KOPT-K1 (cell line): ENCODE measurements around the gene SPI1.

Experiments
- H3K27ac ChIP-seq: fragments of 200-600 bp; sonication (generic); 2 replicates; pipeline ENCODE4 v1.5.1; 2016; ENCODE audit warnings: antibody characterized with exemption, mild to moderate bottlenecking, low read depth, low read length; ENCODE audit not compliant: poor library complexity, severe bottlenecking
- H3K36me3 ChIP-seq: fragments of 200-600 bp; sonication (generic); 2 replicates; pipeline ENCODE4 v1.5.1; 2017; ENCODE audit warnings: antibody characterized with exemption, mild to moderate bottlenecking, low read length, moderate library complexity; ENCODE audit not compliant: insufficient read depth
- H3K9me3 ChIP-seq: fragments of 200-600 bp; sonication (generic); 2 replicates; pipeline ENCODE4 v1.5.1; 2017; ENCODE audit warnings: antibody characterized with exemption, low read length, mild to moderate bottlenecking; ENCODE audit not compliant: insufficient read depth, poor library complexity, severe bottlenecking

SPI1 gene

DNA sequence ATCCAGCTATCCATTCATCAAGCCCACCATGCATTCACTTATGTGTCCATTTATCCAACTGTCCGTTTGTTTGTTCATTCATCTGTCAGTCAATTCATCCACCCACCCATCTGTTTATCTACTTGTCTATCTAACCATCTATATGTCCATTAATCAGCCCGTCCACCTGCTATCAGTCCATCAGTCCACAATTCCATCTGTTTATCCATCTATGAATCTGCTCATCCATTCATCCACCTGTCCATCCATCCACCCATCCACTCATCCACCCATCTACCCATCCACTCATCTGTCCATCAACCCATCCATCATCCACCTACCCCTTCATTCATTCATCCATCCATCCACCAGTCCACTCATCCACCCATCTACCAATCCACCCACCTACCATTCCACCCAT lies 970 bp upstream of the SPI1 start:
- no peaks in the 10 kb centered on the region for H3K36me3 ChIP-seq
- H3K27ac ChIP-seq, result no peak overlapping the region
- no peaks in the 10 kb centered on the region for H3K9me3 ChIP-seq

DNA sequence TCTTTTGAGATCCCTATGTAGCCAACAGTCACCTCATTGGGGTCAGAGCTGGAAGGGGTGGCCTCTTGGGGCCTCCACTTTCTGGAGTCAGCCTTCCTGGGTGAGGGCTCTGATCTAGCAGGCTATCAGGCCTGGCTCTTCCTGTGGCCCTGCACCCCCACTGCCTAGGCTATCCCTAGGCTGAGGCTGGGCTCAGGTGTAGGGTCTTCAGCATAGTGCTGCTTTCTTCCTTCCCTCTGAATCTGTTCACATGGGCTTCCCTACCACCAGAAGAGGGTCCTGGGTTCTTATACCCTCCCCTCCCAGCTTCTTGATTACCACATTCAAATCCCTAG lies 456 bp upstream of the SPI1 start:
- Histone ChIP-seq H3K9me3 (no peaks in the 10 kb centered on the region), H3K27ac (no peak overlapping the region), H3K36me3 (no peaks in the 10 kb centered on the region)

DNA sequence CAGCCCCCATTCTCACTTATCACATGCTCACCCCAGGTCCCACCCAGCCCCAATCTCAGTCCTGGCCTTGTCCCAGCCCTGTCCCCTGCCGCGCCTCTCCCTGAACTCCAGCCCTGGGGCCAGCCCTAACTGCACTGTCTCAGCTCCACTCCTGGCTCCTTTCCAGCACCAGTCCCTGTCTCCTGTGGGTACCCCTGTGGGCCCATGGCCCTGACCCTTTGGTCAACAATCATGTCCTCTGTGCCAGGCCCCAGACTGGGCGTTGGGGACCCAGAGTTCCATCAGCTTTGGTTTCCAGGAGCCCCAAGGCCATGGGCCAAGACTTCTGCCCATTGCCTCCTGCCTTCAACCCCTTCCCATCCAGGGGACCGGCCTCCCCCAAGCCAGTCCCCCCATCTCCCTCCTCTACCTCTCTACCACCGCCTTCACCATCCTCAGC lies 757 bp downstream of the SPI1 start:
- H3K9me3 ChIP-seq, result no peaks in the 10 kb centered on the region
- no peak overlapping the region for H3K27ac ChIP-seq
- no peaks in the 10 kb centered on the region for H3K36me3 ChIP-seq

DNA sequence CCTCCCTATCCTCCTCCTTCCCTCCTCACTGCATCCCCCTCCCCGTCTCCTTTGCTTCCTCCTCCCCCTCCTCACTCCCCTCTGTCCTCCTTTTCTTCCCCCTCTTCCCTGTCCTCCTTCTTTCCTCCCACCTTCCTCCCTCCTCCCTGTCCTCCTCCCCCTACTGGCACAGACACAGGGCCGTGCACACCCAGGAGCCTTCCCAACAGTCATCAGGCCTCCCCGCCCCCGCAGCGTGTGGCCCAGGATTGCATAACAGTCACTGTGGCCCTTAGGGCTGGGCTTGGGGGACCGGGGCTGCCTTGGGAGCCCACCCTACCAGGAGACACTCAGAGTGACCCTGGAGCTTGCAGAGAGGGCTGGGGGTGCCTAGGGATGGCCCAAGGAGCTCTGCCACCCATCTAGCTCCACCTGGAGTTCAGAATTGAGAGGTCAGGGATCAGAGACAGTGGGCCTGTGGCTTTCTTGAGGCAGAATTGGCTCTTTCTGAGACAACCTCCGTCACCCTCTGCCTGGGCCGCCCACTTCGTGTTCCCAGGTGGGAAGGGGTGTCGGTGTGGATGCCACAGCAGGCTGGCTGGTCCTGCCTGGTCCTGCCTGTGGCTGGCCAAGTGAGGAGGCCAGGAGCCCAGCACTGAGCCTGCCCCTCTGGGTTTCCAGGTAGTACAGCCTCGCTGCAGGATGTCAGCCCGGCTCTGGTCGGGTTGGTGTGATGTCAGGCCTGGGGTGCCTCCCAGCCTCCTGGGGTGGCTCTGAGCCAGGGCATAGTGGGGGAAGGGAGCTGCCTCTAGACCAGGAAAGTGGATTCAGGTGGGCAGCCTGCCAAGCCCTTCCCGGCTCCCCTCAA lies 1.6 kb downstream of the SPI1 start:
- Histone ChIP-seq H3K36me3 (no peaks in the 10 kb centered on the region), H3K27ac (no peak overlapping the region), H3K9me3 (no peaks in the 10 kb centered on the region)

DNA sequence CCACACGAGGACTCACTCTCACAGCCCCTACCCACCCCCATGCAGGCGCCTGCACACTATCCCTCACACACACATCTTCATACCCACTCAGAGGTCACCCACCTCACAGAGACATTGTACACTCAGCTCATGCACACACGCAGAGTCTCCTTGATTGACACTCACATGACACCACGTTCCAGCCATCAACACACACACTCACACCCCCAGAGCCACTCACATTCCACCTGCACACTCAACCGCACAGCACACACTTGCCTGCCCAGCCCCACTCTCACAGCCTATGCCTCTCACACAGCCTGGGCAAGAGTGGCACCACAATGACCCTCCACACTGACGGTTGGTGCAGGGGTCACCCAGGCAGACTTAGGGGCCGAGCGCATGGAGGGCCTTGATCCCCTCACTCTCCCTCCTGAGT lies 2.2 kb downstream of the SPI1 start:
- no peaks in the 10 kb centered on the region for H3K36me3 ChIP-seq
- no peaks in the 10 kb centered on the region for H3K9me3 ChIP-seq

DNA sequence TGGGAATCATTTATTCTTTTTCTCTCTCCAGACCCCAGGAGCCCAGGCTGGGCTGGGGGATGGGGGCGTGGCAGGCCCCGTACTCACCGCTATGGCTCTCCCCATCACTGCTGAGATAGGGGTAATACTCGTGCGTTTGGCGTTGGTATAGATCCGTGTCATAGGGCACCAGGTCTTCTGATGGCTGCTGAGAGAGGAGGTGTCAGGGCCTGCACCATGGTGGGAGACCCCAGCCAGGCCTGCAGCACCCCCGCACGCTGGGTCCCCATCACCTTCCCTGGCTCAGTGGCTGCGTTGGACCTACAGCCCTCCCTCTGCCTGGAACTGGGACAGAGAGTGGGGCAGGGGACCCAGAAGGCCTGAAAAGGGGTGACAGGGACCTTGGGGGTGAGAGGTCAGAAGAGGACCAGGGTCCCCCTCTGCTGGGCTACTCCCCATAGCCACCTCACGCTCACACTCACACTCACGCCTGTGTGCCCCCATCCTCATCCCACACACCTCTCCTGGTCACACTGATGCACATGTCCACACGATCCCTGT lies 2.7 kb downstream of the SPI1 start:
- Histone ChIP-seq H3K27ac (no peak overlapping the region), H3K9me3 (no peaks in the 10 kb centered on the region), H3K36me3 (no peaks in the 10 kb centered on the region)

More for the DNA sequence above, 2.2 kb downstream of the SPI1 start:
- H3K27ac ChIP-seq, result no peak overlapping the region

DNA sequence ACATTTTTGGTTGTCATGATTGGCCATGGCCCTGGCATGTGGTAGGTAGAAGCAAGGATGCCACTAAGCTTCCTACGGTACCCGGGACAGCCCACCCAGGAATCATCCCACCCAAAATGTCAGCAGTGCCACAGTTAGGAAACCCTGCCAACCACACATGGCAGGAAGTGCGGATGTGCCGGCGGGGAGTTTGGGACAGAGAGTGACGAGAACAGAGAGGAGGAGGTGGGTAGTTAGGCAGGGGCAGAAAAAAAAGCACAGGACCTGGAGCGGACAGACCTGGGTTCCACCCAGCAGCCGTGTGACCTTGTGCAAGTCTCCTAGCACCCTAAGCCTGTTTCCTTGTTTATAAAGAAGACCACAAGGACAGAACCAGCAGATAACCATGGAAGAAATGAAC lies 3.3 kb downstream of the SPI1 start:
- H3K9me3 ChIP-seq, result no peaks in the 10 kb centered on the region
- no peaks in the 10 kb centered on the region for H3K36me3 ChIP-seq
- H3K27ac ChIP-seq, result no peak overlapping the region

DNA sequence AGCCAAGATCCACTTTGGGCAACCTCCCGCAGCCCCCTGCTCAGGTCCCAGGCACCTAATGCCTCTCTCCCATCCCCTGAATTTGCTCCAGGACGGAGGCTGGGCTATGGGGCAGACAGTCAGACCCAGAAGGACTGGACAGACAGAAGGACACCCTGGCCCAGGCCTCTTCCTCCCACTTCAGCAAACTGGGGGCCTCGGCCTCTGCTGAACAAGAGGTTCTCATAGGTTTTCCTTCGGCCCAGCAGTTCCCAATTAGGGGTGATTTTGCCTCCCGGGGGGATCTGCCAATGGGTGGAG lies 3.7 kb downstream of the SPI1 start:
- H3K9me3 ChIP-seq, result no peaks in the 10 kb centered on the region
- no peaks in the 10 kb centered on the region for H3K36me3 ChIP-seq
- no peak overlapping the region for H3K27ac ChIP-seq

DNA sequence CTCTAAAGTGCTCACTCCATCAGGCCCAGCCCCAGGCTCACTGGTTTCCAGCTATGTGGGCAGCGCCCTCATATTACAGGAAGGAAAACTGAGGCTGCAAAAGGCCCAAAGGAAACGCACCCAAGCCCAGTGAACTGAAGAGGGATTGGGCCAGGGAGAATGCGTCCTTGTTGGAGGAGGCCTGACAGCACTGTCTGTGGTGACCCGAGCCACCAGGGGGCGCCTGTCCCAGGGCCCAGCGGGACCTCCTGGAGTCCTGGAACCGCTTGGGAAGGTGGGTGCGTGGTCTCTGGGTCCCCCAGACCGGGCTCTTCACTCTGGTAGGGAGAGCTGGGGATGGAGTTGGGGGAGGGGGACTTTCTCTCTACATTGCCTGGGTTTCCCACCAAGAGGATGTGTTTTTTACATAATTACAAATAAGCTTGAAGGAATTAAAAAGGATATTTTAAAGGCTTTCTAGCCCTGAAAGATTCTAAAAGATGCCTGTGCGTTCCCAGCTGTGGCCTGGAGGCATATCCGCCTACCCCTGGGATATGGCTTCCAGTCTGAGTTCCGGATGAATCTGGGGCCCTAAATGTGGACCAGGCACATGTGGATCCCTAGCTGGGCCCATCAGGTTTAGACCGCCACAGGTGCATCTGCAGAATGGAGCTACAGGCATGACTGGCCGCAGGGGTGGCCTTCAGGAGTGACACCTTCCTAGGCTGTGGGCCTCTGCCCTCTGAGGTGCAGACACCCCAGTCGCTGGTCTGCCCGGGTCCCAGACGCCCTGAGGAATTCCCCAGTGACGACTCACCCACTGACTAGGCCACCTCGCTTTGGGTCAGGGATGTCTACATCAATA lies 4.2 kb downstream of the SPI1 start:
- H3K27ac ChIP-seq, result no peak overlapping the region
- no peaks in the 10 kb centered on the region for H3K36me3 ChIP-seq
- no peaks in the 10 kb centered on the region for H3K9me3 ChIP-seq

DNA sequence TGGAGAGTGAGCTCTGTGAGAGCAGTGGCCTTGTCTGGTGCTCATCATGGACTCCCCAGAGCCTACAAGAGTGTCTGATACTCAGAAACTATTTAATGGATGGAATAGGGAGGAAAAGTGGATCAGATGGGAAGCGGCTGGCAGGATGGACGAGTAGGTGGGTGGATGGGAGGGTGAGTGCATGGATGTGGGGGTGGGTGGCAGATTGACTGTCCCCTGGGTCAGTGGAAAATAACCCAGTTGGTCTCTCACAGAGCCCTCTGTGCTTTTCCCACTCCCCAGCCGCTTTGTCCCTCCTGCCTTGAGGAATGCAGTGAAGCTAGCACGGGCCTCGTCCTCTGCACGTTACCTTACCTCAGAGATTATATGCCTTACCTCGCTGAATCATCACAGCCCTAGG lies 5.9 kb downstream of the SPI1 start:
- Histone ChIP-seq H3K9me3 (no peaks in the 10 kb centered on the region), H3K27ac (no peak overlapping the region), H3K36me3 (no peaks in the 10 kb centered on the region)

DNA sequence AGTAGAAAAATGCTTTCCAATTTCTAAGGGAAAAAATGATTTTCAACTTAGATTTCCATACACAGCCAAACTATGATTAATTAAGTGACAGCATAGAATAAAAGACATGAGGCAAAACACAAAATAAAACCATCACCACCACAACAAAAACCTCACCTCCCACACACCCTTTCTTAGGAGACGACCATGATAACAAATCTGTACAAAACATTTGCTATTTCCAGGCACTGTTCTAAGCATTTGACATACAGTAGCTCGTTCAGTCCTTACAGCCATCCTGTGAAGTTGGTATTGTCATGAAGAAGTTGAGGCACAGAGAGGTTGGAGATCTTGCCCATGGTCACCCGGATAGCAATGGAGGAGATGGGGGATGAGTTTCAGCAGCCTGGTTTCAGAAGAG lies 8.7 kb downstream of the SPI1 start:
- H3K27ac ChIP-seq, result no peak overlapping the region
- H3K36me3 ChIP-seq, result no peaks in the 10 kb centered on the region
- no peaks in the 10 kb centered on the region for H3K9me3 ChIP-seq

DNA sequence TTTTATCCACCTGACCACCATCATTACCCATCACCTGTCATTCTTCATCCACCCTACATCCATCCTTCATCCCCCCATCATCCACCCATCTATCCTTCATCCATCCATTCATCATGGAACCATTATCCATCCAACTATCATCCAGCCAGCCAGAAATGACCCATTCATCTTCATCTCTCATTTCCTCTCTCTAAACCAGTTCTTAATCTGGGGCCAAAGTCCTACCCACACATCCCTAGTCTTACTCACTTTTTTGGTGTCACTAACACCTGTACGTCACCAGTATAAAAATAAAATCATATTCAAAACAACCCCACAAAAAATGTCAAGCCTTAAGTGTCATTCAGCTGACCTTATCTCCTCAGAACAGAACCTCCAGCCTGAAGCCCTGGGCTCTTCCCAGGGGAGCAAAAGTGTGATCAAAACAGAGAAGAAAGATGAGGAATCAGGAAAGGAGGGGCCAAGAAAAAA lies 12.3 kb downstream of the SPI1 start:
- Histone ChIP-seq H3K36me3 (no peaks in the 10 kb centered on the region), H3K9me3 (no peaks in the 10 kb centered on the region)

DNA sequence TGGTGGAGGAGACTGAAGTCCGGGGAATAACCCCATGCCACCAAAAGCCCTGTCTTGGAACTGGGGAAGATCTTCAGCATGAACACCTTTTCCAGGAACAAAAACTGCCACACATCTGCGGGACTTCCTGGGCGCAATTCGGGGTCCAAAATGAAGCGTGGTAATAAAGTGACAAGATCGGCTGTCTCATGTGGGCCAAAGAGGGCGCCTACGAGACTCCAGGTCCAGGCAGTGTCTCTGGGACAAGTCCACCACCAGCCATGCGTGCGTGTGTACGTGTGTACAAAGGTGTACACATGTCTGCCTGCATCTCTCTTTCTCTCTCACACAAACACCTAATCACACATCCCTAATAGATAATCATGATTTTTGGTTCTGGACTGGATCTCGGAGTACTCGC lies 16.9 kb downstream of the SPI1 start:
- peak overlapping the region; percentile 55 for H3K27ac ChIP-seq
- peaks cover 9% of the 10 kb centered on the region for H3K9me3 ChIP-seq
- H3K36me3 ChIP-seq, result no peaks in the 10 kb centered on the region

More for the DNA sequence above, 12.3 kb downstream of the SPI1 start:
- no peak overlapping the region for H3K27ac ChIP-seq

DNA sequence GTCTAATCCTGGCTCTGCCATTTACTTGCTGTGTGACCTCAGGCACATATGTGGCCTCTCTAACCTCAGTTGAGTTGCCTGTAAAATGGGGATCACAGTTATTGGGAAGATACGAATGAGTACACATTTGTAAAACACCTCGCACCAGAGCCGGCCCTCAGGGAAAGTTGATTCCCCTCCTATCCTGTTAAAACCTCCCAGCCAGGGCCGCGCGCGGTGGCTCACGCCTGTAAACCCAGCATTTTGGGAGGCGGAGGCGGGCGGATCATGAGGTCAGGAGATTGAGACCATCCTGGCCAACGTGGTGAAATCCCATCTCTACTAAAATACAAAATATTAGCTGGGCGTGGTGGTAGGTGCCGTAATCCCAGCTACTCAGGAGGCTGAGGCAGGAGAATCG lies 18.0 kb downstream of the SPI1 start:
- H3K9me3 ChIP-seq, result peaks cover 9% of the 10 kb centered on the region
- no peaks in the 10 kb centered on the region for H3K36me3 ChIP-seq
- peak overlapping the region; percentile 82 for H3K27ac ChIP-seq

DNA sequence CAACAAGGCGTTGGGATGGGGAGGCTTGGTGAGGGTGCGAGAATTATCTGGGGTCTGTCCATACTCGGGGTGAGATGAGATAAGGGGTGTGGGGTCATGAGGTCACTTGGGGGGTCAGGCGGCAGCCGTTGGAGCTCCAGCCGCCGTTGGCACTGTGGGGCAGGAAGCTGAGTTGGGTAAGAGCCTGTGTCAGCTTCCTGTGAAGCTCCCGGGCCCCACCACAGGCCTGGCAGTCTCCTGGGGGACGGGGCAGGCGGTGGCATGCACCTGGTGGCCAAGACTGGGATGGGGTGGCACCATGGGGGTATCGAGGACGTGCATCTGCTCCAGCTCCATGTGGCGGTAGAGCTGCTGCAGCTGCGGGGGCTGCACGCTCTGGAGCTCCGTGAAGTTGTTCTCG lies 18.8 kb downstream of the SPI1 start:
- Histone ChIP-seq H3K9me3 (peaks cover 9% of the 10 kb centered on the region), H3K36me3 (no peaks in the 10 kb centered on the region), H3K27ac (peak overlapping the region; percentile 82)
